GM20000 (cell line): ENCODE data around the gene CLEC11A.

Source experiments
- DNase-seq: peaks from one replicate; pipeline ENCODE4 v3.0.0; 2012; ENCODE audit warnings: low spot score
- TF ChIP-seq, protein P1 (sequence below): IDR thresholded peaks from 2 replicates; pipeline ENCODE4 v1.5.1; 2012; ENCODE audit warnings: mild to moderate bottlenecking, control low read depth; ENCODE audit errors: extremely low read depth, missing control alignments

CLEC11A gene, protein sequence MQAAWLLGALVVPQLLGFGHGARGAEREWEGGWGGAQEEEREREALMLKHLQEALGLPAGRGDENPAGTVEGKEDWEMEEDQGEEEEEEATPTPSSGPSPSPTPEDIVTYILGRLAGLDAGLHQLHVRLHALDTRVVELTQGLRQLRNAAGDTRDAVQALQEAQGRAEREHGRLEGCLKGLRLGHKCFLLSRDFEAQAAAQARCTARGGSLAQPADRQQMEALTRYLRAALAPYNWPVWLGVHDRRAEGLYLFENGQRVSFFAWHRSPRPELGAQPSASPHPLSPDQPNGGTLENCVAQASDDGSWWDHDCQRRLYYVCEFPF

DNA sequence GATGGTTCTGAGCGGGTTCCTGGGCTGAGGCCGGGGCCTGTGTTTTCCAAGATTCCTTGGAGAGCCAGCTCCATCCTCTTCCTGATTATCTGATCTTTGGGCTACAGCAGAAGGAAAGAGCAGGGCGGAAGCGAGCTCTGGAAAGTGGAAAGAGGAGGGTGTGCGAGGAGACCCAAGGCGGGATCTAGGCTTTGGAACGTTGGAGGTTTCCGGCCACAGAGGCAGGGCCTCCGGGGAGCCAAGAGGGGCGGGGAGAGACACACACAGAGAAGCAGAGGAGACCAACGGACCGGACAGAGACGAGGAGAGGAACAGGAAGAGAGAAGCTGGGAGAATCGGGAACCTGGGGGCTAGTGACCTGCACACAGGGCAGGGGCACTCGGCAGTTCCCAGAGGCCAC is at the start of gene CLEC11A:
Gene CLEC11A, plus strand, starts transcription at position 296 of the 400 bp plus-strand sequence. CDS start 162 bp downstream, outside the sequence.
- DNase-seq, result no peak

DNA sequence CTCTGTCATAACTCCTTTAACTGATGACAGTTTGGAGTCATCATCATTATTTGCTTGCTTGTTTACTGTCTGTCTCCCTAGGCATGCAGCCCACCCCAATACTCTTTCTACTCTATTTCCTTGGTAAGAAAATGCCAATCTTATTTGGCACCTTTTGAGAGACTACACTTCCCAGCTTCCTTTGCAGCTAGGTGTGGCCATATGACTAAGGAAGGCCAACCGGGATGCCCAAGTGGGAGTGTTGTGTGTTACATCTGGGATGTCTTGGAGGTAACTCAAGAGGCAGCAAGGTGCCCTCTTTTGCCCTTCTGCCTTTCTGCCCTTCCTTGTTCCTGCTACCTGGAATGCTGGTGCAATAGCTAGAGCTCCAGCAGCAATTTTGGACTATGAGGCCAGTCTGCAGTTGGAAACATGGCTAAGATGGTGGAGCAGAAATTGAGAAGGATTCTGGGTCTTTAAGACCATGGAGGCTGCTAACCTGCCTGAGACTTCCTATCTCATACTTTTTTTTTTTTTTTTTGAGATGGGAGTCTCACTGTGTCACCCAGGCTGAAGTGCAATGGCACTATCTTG is 46.5 kb upstream of the CLEC11A start:
- no peak for DNase-seq
- TF ChIP-seq, protein P1, sequence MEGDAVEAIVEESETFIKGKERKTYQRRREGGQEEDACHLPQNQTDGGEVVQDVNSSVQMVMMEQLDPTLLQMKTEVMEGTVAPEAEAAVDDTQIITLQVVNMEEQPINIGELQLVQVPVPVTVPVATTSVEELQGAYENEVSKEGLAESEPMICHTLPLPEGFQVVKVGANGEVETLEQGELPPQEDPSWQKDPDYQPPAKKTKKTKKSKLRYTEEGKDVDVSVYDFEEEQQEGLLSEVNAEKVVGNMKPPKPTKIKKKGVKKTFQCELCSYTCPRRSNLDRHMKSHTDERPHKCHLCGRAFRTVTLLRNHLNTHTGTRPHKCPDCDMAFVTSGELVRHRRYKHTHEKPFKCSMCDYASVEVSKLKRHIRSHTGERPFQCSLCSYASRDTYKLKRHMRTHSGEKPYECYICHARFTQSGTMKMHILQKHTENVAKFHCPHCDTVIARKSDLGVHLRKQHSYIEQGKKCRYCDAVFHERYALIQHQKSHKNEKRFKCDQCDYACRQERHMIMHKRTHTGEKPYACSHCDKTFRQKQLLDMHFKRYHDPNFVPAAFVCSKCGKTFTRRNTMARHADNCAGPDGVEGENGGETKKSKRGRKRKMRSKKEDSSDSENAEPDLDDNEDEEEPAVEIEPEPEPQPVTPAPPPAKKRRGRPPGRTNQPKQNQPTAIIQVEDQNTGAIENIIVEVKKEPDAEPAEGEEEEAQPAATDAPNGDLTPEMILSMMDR, result no peak

More for the DNA sequence above, at the start of gene CLEC11A:
- TF ChIP-seq, protein P1, result no peak

DNA sequence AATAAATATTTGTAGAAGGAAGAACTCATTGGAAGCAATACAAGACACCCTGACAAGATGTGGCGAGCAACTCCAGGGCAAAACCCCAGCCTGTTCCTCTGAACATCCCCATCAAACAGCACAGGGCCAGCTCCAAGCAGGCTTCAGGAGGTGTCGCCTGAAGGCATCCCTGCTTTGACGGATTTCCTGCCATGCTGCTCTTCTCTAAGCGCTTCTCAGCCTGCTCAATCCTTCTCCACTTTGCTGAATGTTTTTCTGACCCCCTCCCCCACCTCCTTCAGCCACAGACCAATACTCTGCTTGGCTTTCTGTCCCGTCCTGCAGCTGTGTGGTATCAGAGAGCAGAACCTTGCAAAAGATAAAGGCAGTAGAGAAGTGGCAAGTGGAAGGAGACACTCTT is 45.5 kb upstream of the CLEC11A start:
- TF ChIP-seq, protein P1, result no peak
- DNase-seq, result no peak

DNA sequence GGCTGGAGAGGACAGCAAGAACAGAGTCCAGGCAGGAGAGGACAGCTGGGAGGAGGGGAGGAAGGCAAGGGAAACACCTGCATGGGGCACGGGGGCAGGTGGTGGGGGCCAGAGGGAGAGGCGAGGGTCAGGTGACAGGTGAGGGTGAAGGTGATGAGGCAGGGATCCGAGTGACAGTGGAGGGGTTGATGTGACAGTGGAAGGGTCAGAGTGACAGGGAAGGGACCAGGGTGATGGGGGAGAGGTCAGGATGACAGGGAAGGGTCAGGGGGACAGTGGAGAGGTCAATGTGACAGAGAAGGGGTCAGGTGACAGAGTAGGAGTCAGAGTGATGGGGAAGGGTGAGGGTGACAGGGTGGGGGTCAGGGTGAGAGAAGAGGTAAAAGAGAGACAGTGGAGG is 44.8 kb upstream of the CLEC11A start:
- TF ChIP-seq, protein P1, result no peak
- no peak for DNase-seq

DNA sequence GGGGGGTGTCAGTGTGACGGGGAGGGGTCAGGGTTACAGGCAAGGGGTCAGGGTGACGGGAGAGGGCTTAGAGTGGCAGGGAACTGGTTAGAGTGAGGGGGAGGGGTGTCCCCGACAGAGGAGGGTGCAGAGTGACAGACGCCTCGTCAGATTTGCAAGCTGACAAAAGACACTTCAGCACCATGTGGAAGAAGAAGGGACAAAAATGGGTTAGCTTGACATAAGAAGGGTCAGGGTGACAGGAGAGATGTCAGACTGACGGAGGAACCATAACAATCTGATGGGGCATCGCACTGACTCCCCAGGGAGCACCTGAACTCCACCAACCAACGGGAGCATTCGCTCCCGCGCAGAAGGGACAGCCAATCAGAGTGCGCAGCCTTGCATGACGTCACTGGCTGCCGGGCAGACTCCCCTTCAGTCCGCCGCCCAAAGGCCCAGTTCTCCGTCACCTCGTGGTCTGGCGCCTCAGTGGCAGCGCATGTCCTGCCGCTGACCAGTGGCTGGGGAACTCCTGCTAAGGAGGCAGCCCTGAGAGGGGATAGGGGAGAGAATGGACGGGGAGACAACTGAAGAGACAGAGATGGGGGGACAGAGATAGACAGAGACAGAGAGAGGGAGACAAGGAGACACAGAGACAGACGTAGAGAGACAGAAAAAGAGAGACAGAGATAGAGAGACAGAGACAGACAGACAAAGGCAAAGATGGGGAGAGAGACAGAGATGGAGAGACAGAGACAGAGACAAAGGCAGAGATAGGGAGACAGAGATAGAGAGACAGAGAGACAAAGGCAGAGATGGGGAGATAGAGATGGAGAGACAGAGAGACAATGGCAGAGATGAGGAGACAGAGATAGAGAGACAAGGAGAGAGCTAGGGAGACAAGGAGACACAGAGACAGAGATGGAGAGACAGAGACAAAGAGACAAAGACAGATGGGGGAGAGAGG is 43.7 kb upstream of the CLEC11A start:
- peak; percentile 97 for DNase-seq

DNA sequence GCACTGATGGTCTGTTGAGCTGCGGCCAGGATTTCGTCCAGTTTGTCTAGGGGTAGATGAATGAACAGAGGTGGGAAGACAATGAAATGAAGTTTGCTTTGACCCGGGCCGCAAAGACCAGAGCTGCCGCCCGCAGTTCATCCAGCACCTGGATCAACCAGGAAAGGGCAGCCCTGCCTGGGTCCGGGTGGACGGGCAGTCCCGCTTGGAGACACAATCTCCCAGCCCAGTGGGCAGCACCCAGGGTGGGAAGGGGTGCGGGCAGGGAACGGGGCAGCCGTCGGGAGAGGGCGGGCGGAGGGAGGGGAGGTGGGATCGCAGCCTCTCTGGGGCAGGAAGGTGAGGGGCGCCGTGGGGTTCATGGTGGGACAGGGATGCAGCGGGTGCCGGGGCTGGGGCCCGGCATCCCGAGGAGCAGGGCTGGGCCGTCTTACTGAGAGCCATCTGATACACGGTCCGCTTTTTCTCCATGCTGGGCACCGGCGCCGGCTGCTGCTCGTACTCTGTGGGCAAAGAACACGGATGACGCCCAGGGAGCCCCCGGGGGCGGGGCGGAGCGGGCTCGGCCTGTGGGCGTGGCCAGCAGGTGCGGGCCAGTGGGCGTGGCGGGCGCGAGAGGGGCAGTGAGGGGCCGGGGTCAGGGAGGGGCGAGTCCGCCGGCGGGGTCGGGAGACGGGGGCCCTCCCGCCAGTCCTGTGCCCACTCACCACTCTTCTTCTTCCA is 36.7 kb upstream of the CLEC11A start:
- no peak for DNase-seq
- TF ChIP-seq, protein P1, result no peak

More for the DNA sequence above, 43.7 kb upstream of the CLEC11A start:
- TF ChIP-seq, protein P1, result no peak
